GM12878 (cell line): ENCODE data around the gene CCNY. TPM values are rescaled to one million over a fixed set of nuclear protein-coding genes. Genes with fewer than 3 reads are reported as not detected.

ENCODE experiments used
- ATAC-seq: fragments of 200-7000 bp; cut with Tn5 transposase; 3 replicates; pipeline ENCODE4 v1.9.1; 2020; ENCODE audit warnings: mild to moderate bottlenecking, moderate library complexity
- BruUV-seq: library from RNA; stranded (reverse); fragments of 400-500 nt; replicated peaks from 2 replicates; lab custom pipeline; 2021; lab: Mats Ljungman, UMichigan
- CTCF ChIA-PET: fragments of 300-600 bp; sonication (Branson Sonifier 250); formaldehyde crosslinking; extraction: SDS; loops from one replicate; lab custom pipeline; 2021; ENCODE audit warnings: inconsistent platforms; lab: Yijun Ruan, JAX
- POLR2A ChIA-PET: fragments of 350-600 bp; formaldehyde crosslinking; extraction: SDS; loops from one replicate; lab custom pipeline; 2021; ENCODE audit warnings: inconsistent platforms; lab: Charles Lee
- RAD21 ChIA-PET: fragments of 300-600 bp; sonication (Branson Sonifier 250); formaldehyde crosslinking; loops from one replicate; lab custom pipeline; 2023; ENCODE audit warnings: antibody characterized with exemption; ENCODE audit not compliant: unreplicated experiment; lab: Charles Lee
- SMC1A ChIA-PET: fragments of 300-600 bp; sonication (Branson Sonifier 250); formaldehyde crosslinking; loops from one replicate; lab custom pipeline; 2023; ENCODE audit not compliant: unreplicated experiment, uncharacterized antibody; lab: Charles Lee
- DNase-seq: peaks from one replicate; pipeline ENCODE4 v3.0.0-alpha.2; 2011; ENCODE audit warnings: low read depth, low spot score
- FAIRE-seq: peaks from 3 replicates; lab custom pipeline; 2011; peaks lifted over from hg19 to GRCh38; lab: Jason Lieb, UNC
- H2AFZ ChIP-seq: 2 replicates; pipeline ENCODE4 v1.6.0; 2011; ENCODE audit warnings: low read depth, low read length, control low read depth; ENCODE audit not compliant: control insufficient read depth
- H3K27ac ChIP-seq: 2 replicates; pipeline ENCODE4 v1.5.1; 2011; ENCODE audit warnings: control low read depth; ENCODE audit not compliant: control insufficient read depth, insufficient read depth
- H3K27me3 ChIP-seq, 2 experiments: replicated peaks in 1 of 2; 2 replicates each; pipeline versions ENCODE4 v1.6.0 to v1.6.1; 2011; ENCODE audit warnings: low read length in 1 of 2; ENCODE audit not compliant: control insufficient read depth in 2 of 2, insufficient read depth in 2 of 2
- H3K36me3 ChIP-seq, 2 experiments: 2 replicates each; pipeline ENCODE4 v1.5.1; 2011; ENCODE audit warnings: low read length in 1 of 2; ENCODE audit not compliant: control insufficient read depth in 2 of 2, insufficient read depth in 2 of 2
- H3K4me1 ChIP-seq: 2 replicates; pipeline ENCODE4 v1.6.1; 2011; ENCODE audit warnings: mild to moderate bottlenecking, low read length, moderate library complexity, mixed read lengths; ENCODE audit not compliant: control insufficient read depth, insufficient read depth
- H3K4me2 ChIP-seq: 2 replicates; pipeline ENCODE4 v1.6.0; 2011; ENCODE audit warnings: control low read depth; ENCODE audit not compliant: control insufficient read depth, insufficient read depth
- H3K4me3 ChIP-seq: fragments of 200-600 bp; sonication (generic); 2 replicates; pipeline ENCODE4 v1.5.1; 2016
- H3K79me2 ChIP-seq: 2 replicates; pipeline ENCODE4 v1.6.0; 2011; ENCODE audit warnings: low read length; ENCODE audit not compliant: control insufficient read depth, insufficient read depth
- H3K9ac ChIP-seq: 2 replicates; pipeline ENCODE4 v1.8.0; 2011; ENCODE audit warnings: low read length, control low read depth, mixed read lengths; ENCODE audit not compliant: control insufficient read depth, insufficient read depth
- H3K9me3 ChIP-seq: replicated peaks from 3 replicates; pipeline ENCODE4 v1.5.1; 2011; ENCODE audit warnings: mild to moderate bottlenecking, low read length; ENCODE audit not compliant: control insufficient read depth, insufficient read depth
- H4K20me1 ChIP-seq: 2 replicates; pipeline ENCODE4 v1.6.0; 2011; ENCODE audit not compliant: control insufficient read depth, insufficient read depth
- BCL3 ChIP-seq: IDR thresholded peaks from 2 replicates; pipeline ENCODE4 v1.6.1; 2011; ENCODE audit warnings: borderline replicate concordance, low read depth, mild to moderate bottlenecking, moderate library complexity, low read length; ENCODE audit not compliant: insufficient read depth, poor library complexity, severe bottlenecking
- CUX1 ChIP-seq: IDR thresholded peaks from 2 replicates; pipeline ENCODE4 v1.6.1; 2012; ENCODE audit warnings: improper control_type of control experiment, low read depth, low read length; ENCODE audit not compliant: insufficient replicate concordance
- FOXK2 ChIP-seq: fragments of 450-650 bp; IDR thresholded peaks from 2 replicates; pipeline ENCODE4 v1.6.1; 2017; ENCODE audit warnings: mild to moderate bottlenecking, moderate library complexity
- GABPA ChIP-seq: IDR thresholded peaks from 2 replicates; pipeline ENCODE4 v1.6.1; 2014; ENCODE audit warnings: antibody characterized with exemption, low read depth, mild to moderate bottlenecking, inconsistent platforms
- MXI1 ChIP-seq: fragments of 150-350 bp; IDR thresholded peaks from 2 replicates; pipeline ENCODE4 v1.6.1; 2011; ENCODE audit warnings: low read depth, mild to moderate bottlenecking, inconsistent platforms, low read length, improper control_type of control experiment
- NFYB ChIP-seq: IDR thresholded peaks from 2 replicates; pipeline ENCODE4 v1.6.1; 2011; ENCODE audit warnings: low read depth, mild to moderate bottlenecking, low read length, improper control_type of control experiment, moderate library complexity; ENCODE audit not compliant: insufficient read depth
- RCOR1 ChIP-seq: conservative IDR thresholded peaks from 2 replicates; pipeline ENCODE4 v1.6.1; 2012; ENCODE audit warnings: low read depth, low read length, improper control_type of control experiment
- SPI1 ChIP-seq: IDR thresholded peaks from 2 replicates; pipeline ENCODE4 v1.6.1; 2011; ENCODE audit warnings: low read depth, mild to moderate bottlenecking, low read length, moderate library complexity, borderline replicate concordance; ENCODE audit not compliant: insufficient read depth
- SRF ChIP-seq, 2 experiments: IDR thresholded peaks; 2 replicates each; pipeline ENCODE4 v1.6.1; 2011; ENCODE audit warnings: low read depth in 2 of 2, low read length in 2 of 2, mild to moderate bottlenecking in 1 of 2, moderate library complexity in 1 of 2
- STAT1 ChIP-seq: fragments of 450-650 bp; conservative IDR thresholded peaks from 2 replicates; pipeline ENCODE4 v1.6.1; 2014; ENCODE audit warnings: antibody characterized with exemption, mild to moderate bottlenecking
- ZNF274 ChIP-seq: IDR thresholded peaks from one replicate; pipeline ENCODE4 v1.8.0; 2011; ENCODE audit not compliant: insufficient read length, insufficient read depth
- WGBS: methylation state at CpG from one replicate; pipeline ENCODE4 v1.1.6; 2016; ENCODE audit warnings: low lambda C conversion rate; ENCODE audit not compliant: insufficient replicate concordance, insufficient coverage; ENCODE audit errors: missing lambda C conversion rate; 5-methylcytosine and 5-hydroxymethylcytosine counted together
- in situ Hi-C: fragments of 300-500 bp; cut with MboI; formaldehyde crosslinking; loops from 9 replicates; pipeline ENCODE4 v1.14.3; 2018; ENCODE audit warnings: mixed read lengths
- intact Hi-C: fragments of 100-400 bp; cut with micrococcal nuclease; formaldehyde crosslinking; loops from one replicate; pipeline ENCODE4 v1.14.2; 2022; ENCODE audit not compliant: unreplicated experiment
- polyA plus RNA-seq, 11 experiments: library from polyadenylated mRNA; depleted of rRNA in 4 of 11; unstranded in 6 of 11; stranded (reverse) in 5 of 11; fragments of >200 nt; fragmentation: Nextera tagmentation in 4 of 11; fragmentation: Illumina TruSeq in 1 of 11; extraction: Ambion mirVana in 4 of 11; extraction: Trizol in 1 of 11; gene quantifications; 1 replicate in 1 of 11; 2 replicates in 10 of 11; pipeline versions ENCODE4 v1.2.1 to v1.2.3, GENCODE V29; 2011 to 2016; ENCODE audit warnings: inconsistent platforms in 2 of 11, missing spikeins in 2 of 11, low read depth in 1 of 11
- total RNA-seq, 4 experiments: library from RNA; depleted of rRNA in 3 of 4; stranded (reverse); fragments of >200 nt in 3 of 4; fragmentation: Illumina TruSeq in 1 of 4; extraction: Trizol in 1 of 4; gene quantifications; 2 replicates each; pipeline versions ENCODE4 v1.2.1 to v1.2.3, GENCODE V29; 2013 to 2021

CCNY gene
- total and polyA plus RNA-seq, 10 of the 15 experiments (the other 5 are each of a cell fraction or from before 2014, with no cell fraction given): 3.6 to 50.0 (median 26.1) TPM

- RAD21 ChIA-PET: no interaction called here
- DNase-seq (no peak), ATAC-seq (no peak), FAIRE-seq (no peak)
- Histone ChIP-seq H4K20me1 (0 out of 2 replicates have a peak, but pooled peaks cover 7% of the 10 kb centered on the region), H3K9me3 (peaks cover 6% of the 10 kb centered on the region; the same call in 2 of the 3 replicates), H3K4me1 (no peaks in the 10 kb centered on the region), H3K9ac (no peak overlapping the region), H2AFZ (no peak overlapping the region), H3K4me3 (no peak overlapping the region), H3K79me2 (no peaks in the 10 kb centered on the region), H3K27ac (no peak overlapping the region), H3K36me3 (no peaks in the 10 kb centered on the region; a peak in 1 of 4 replicates), H3K4me2 (no peak overlapping the region), H3K27me3 (no peaks in the 10 kb centered on the region)
- TF ChIP-seq MXI1 (no peak), NFYB (no peak), FOXK2 (no peak), BCL3 (no peak), ZNF274 (no peak), RCOR1 (no peak), SRF (IDR thresholded peaks at IDR 0.05; ENCODE audit: low read depth in 2 of 2, low read length in 2 of 2) (no peak), STAT1 (no peak), GABPA (no peak), CUX1 (no peak), SPI1 (no peak)
- BruUV-seq: no TSS peak
- CTCF ChIA-PET: interaction anchor here (0.6 to 0.7 kb wide), 2 partner anchors 16 to 19 kb away, joined by 3 read pairs; no protein-coding TSS in a partner anchor
- POLR2A ChIA-PET: interaction anchor here (0.7 kb wide), 1 partner anchor 15 kb away, joined by 3 read pairs; no protein-coding TSS in a partner anchor
- in situ Hi-C loops (no loop called here), intact Hi-C loops (no loop called here)
- WGBS: 91% methylated on average over 8 of the region's 8 CpGs
- SMC1A ChIA-PET: interaction anchor here (1.6 kb wide), 1 partner anchor 9 kb away, joined by 9 read pairs; no protein-coding TSS in a partner anchor
Measured at GRCh38 chr10:35400595-35401268, 64.4 kb downstream of the CCNY start.
